Measurements from ENCODE around the gene ACSL1. TPM values are rescaled to one million over a fixed set of nuclear protein-coding genes. Genes with fewer than 3 reads are reported as not detected.

Gene ACSL1
- total and polyA plus RNA-seq, 2 experiments from 2014 or later, result 6.2 to 13.1 TPM

- Mint-ChIP-seq H3K4me3 (peak within 1 kb of the TSS; percentile 94), H3K27ac (peak within 1 kb of the TSS; percentile 97), H3K36me3 (ENCODE audit: low read depth) (peaks cover 35% of the 10 kb centered on the region), H3K4me1 (peaks cover 42% of the 10 kb centered on the region), H3K27me3 (ENCODE audit: insufficient read depth, low read depth, poor library complexity) (peaks cover 5% of the 10 kb centered on the region), H3K9me3 (peaks cover 4% of the 10 kb centered on the region; the same call in 2 of the 3 replicates)
- TF ChIP-seq, protein P1, sequence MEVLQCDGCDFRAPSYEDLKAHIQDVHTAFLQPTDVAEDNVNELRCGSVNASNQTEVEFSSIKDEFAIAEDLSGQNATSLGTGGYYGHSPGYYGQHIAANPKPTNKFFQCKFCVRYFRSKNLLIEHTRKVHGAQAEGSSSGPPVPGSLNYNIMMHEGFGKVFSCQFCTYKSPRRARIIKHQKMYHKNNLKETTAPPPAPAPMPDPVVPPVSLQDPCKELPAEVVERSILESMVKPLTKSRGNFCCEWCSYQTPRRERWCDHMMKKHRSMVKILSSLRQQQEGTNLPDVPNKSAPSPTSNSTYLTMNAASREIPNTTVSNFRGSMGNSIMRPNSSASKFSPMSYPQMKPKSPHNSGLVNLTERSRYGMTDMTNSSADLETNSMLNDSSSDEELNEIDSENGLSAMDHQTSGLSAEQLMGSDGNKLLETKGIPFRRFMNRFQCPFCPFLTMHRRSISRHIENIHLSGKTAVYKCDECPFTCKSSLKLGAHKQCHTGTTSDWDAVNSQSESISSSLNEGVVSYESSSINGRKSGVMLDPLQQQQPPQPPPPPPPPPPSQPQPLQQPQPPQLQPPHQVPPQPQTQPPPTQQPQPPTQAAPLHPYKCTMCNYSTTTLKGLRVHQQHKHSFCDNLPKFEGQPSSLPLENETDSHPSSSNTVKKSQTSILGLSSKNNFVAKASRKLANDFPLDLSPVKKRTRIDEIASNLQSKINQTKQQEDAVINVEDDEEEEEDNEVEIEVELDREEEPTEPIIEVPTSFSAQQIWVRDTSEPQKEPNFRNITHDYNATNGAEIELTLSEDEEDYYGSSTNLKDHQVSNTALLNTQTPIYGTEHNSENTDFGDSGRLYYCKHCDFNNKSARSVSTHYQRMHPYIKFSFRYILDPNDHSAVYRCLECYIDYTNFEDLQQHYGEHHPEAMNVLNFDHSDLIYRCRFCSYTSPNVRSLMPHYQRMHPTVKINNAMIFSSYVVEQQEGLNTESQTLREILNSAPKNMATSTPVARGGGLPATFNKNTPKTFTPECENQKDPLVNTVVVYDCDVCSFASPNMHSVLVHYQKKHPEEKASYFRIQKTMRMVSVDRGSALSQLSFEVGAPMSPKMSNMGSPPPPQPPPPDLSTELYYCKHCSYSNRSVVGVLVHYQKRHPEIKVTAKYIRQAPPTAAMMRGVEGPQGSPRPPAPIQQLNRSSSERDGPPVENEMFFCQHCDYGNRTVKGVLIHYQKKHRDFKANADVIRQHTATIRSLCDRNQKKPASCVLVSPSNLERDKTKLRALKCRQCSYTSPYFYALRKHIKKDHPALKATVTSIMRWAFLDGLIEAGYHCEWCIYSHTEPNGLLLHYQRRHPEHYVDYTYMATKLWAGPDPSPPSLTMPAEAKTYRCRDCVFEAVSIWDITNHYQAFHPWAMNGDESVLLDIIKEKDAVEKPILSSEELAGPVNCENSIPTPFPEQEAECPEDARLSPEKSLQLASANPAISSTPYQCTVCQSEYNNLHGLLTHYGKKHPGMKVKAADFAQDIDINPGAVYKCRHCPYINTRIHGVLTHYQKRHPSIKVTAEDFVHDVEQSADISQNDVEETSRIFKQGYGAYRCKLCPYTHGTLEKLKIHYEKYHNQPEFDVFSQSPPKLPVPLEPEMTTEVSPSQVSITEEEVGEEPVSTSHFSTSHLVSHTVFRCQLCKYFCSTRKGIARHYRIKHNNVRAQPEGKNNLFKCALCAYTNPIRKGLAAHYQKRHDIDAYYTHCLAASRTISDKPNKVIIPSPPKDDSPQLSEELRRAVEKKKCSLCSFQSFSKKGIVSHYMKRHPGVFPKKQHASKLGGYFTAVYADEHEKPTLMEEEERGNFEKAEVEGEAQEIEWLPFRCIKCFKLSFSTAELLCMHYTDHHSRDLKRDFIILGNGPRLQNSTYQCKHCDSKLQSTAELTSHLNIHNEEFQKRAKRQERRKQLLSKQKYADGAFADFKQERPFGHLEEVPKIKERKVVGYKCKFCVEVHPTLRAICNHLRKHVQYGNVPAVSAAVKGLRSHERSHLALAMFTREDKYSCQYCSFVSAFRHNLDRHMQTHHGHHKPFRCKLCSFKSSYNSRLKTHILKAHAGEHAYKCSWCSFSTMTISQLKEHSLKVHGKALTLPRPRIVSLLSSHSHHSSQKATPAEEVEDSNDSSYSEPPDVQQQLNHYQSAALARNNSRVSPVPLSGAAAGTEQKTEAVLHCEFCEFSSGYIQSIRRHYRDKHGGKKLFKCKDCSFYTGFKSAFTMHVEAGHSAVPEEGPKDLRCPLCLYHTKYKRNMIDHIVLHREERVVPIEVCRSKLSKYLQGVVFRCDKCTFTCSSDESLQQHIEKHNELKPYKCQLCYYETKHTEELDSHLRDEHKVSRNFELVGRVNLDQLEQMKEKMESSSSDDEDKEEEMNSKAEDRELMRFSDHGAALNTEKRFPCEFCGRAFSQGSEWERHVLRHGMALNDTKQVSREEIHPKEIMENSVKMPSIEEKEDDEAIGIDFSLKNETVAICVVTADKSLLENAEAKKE (CRISPR knock-in tag; IDR thresholded peaks at IDR 0.05), result no peak
- TF ChIP-seq ZNF331 (CRISPR knock-in tag; IDR thresholded peaks at IDR 0.05; ENCODE audit: low read depth) (no peak), NANOG (IDR thresholded peaks at IDR 0.05; ENCODE audit: borderline replicate concordance) (no peak; the same call in 1 of the 2 replicates), POLR2AphosphoS5 (IDR thresholded peaks at IDR 0.05; ENCODE audit: low read depth) (peak; percentile 79), ZNF114 (CRISPR knock-in tag; IDR thresholded peaks at IDR 0.05) (no peak), JUNB (IDR thresholded peaks at IDR 0.05; ENCODE audit: unreplicated experiment) (no peak), STAT1 (IDR thresholded peaks at IDR 0.05; ENCODE audit: unreplicated experiment) (no peak), CREB1 (CRISPR knock-in tag; IDR thresholded peaks at IDR 0.05; ENCODE audit: low read depth) (peak; percentile 84), EZH2phosphoT487 (IDR thresholded peaks at IDR 0.05; ENCODE audit: unreplicated experiment) (no peak), EZH2 (IDR thresholded peaks at IDR 0.05; ENCODE audit: low read depth, unreplicated experiment) (no peak)
- TF ChIP-seq, protein P2, sequence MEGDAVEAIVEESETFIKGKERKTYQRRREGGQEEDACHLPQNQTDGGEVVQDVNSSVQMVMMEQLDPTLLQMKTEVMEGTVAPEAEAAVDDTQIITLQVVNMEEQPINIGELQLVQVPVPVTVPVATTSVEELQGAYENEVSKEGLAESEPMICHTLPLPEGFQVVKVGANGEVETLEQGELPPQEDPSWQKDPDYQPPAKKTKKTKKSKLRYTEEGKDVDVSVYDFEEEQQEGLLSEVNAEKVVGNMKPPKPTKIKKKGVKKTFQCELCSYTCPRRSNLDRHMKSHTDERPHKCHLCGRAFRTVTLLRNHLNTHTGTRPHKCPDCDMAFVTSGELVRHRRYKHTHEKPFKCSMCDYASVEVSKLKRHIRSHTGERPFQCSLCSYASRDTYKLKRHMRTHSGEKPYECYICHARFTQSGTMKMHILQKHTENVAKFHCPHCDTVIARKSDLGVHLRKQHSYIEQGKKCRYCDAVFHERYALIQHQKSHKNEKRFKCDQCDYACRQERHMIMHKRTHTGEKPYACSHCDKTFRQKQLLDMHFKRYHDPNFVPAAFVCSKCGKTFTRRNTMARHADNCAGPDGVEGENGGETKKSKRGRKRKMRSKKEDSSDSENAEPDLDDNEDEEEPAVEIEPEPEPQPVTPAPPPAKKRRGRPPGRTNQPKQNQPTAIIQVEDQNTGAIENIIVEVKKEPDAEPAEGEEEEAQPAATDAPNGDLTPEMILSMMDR (conservative IDR thresholded peaks at IDR 0.05; ENCODE audit: low read depth in 2 of 2), result no peak
- TF ChIP-seq, protein P3, sequence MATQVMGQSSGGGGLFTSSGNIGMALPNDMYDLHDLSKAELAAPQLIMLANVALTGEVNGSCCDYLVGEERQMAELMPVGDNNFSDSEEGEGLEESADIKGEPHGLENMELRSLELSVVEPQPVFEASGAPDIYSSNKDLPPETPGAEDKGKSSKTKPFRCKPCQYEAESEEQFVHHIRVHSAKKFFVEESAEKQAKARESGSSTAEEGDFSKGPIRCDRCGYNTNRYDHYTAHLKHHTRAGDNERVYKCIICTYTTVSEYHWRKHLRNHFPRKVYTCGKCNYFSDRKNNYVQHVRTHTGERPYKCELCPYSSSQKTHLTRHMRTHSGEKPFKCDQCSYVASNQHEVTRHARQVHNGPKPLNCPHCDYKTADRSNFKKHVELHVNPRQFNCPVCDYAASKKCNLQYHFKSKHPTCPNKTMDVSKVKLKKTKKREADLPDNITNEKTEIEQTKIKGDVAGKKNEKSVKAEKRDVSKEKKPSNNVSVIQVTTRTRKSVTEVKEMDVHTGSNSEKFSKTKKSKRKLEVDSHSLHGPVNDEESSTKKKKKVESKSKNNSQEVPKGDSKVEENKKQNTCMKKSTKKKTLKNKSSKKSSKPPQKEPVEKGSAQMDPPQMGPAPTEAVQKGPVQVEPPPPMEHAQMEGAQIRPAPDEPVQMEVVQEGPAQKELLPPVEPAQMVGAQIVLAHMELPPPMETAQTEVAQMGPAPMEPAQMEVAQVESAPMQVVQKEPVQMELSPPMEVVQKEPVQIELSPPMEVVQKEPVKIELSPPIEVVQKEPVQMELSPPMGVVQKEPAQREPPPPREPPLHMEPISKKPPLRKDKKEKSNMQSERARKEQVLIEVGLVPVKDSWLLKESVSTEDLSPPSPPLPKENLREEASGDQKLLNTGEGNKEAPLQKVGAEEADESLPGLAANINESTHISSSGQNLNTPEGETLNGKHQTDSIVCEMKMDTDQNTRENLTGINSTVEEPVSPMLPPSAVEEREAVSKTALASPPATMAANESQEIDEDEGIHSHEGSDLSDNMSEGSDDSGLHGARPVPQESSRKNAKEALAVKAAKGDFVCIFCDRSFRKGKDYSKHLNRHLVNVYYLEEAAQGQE (IDR thresholded peaks at IDR 0.05; ENCODE audit: unreplicated experiment), result peak; percentile 15
- TF ChIP-seq, protein P4, sequence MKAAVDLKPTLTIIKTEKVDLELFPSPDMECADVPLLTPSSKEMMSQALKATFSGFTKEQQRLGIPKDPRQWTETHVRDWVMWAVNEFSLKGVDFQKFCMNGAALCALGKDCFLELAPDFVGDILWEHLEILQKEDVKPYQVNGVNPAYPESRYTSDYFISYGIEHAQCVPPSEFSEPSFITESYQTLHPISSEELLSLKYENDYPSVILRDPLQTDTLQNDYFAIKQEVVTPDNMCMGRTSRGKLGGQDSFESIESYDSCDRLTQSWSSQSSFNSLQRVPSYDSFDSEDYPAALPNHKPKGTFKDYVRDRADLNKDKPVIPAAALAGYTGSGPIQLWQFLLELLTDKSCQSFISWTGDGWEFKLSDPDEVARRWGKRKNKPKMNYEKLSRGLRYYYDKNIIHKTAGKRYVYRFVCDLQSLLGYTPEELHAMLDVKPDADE (IDR thresholded peaks at IDR 0.05), result peak; percentile 50
- Histone ChIP-seq H3K27me3 (ENCODE audit: insufficient read depth) (no peaks in the 10 kb centered on the region), H4K20me1 (replicated peaks; ENCODE audit: insufficient read depth) (peaks cover 24% of the 10 kb centered on the region), H2AFZ (peak within 1 kb of the TSS; percentile 83), H3K36me3 (ENCODE audit: insufficient read depth) (peaks cover 7% of the 10 kb centered on the region; the same call in 1 of the 2 replicates), H3K4me3 (peak within 1 kb of the TSS; percentile 98), H3K79me2 (replicated peaks; ENCODE audit: insufficient read depth) (peaks cover 50% of the 10 kb centered on the region), H3F3A (replicated peaks; ENCODE audit: low read depth) (no peaks in the 10 kb centered on the region), H3K4me2 (peak within 1 kb of the TSS; percentile 79), H3K4me1 (ENCODE audit: insufficient read depth) (peaks cover 20% of the 10 kb centered on the region), H3K27ac (ENCODE audit: low read depth) (peak within 1 kb of the TSS; percentile 98), H3K9me2 (ENCODE audit: insufficient read depth) (no peaks in the 10 kb centered on the region)
- DNase-seq (ENCODE audit: low spot score) (peak; percentile 99), ATAC-seq (peak; percentile 88)
Observed at GRCh38 chr4:184733654-184734524, 91.9 kb downstream of the ACSL1 start, which contains the start of gene CENPU. Gene CENPU (minus strand): TSS chr4:184734096. CDS start chr4:184734062, 34 bp downstream.

All from GM23338 (cell line).